IMR-90 (cell line): Measurements from ENCODE around the gene PLXNA4. TPM values are rescaled to one million over a fixed set of nuclear protein-coding genes. Genes with fewer than 3 reads are reported as not detected.

Experiments
- ATAC-seq: fragments of 200-7000 bp; cut with Tn5 transposase; 2 replicates; pipeline ENCODE4 v1.9.1; 2020; ENCODE audit warnings: low read depth, mild to moderate bottlenecking, moderate library complexity
- BruUV-seq: library from RNA; stranded (reverse); fragments of 400-500 nt; replicated peaks from 2 replicates; lab custom pipeline; 2021; lab: Mats Ljungman, UMichigan
- CTCF ChIA-PET: fragments of 300-600 bp; formaldehyde crosslinking; extraction: SDS; loops from one replicate; lab custom pipeline; 2021; ENCODE audit warnings: antibody characterized with exemption; lab: Yijun Ruan, JAX
- POLR2A ChIA-PET: fragments of 300-600 bp; sonication (Branson Sonifier 250); formaldehyde crosslinking; loops from one replicate; lab custom pipeline; 2022; ENCODE audit warnings: antibody characterized with exemption; ENCODE audit not compliant: unreplicated experiment; lab: Charles Lee
- DNase-seq: peaks from one replicate; pipeline ENCODE4 v3.0.0; 2013
- H2AFZ ChIP-seq: replicated peaks from 2 replicates; pipeline ENCODE3; 2013; ENCODE audit warnings: low read length, mild to moderate bottlenecking; ENCODE audit not compliant: poor library complexity
- H2AK5ac ChIP-seq: 2 replicates; pipeline ENCODE4 v1.6.1; 2013; ENCODE audit warnings: low read depth, low read length, inconsistent platforms
- H2AK9ac ChIP-seq: replicated peaks from 2 replicates; pipeline ENCODE3; 2013; ENCODE audit warnings: mild to moderate bottlenecking, low read depth, low read length, moderate library complexity; ENCODE audit not compliant: poor library complexity
- H2BK120ac ChIP-seq: 2 replicates; pipeline ENCODE4 v1.6.1; 2013; ENCODE audit warnings: low read depth, low read length, inconsistent platforms
- H2BK15ac ChIP-seq: 3 replicates; pipeline ENCODE4 v1.6.1; 2013; ENCODE audit warnings: low read depth, low read length, inconsistent platforms
- H2BK20ac ChIP-seq: 2 replicates; pipeline ENCODE4 v1.6.1; 2013; ENCODE audit warnings: low read depth, mild to moderate bottlenecking, inconsistent platforms, low read length, moderate library complexity
- H2BK5ac ChIP-seq: 2 replicates; pipeline ENCODE4 v1.6.1; 2013; ENCODE audit warnings: mild to moderate bottlenecking, low read depth, low read length, inconsistent platforms; ENCODE audit not compliant: poor library complexity, severe bottlenecking
- H3K14ac ChIP-seq: replicated peaks from 2 replicates; pipeline ENCODE4 v1.6.1; 2013; ENCODE audit warnings: low read depth, low read length, inconsistent platforms
- H3K18ac ChIP-seq: 2 replicates; pipeline ENCODE4 v1.6.1; 2013; ENCODE audit warnings: low read depth, low read length, control low read depth
- H3K23ac ChIP-seq: 2 replicates; pipeline ENCODE4 v1.6.1; 2013; ENCODE audit warnings: low read depth, low read length, inconsistent platforms
- H3K27ac ChIP-seq: 2 replicates; pipeline ENCODE4 v1.5.1; 2013; ENCODE audit warnings: mild to moderate bottlenecking, control low read depth, low read length; ENCODE audit not compliant: insufficient read depth
- H3K27me3 ChIP-seq: 2 replicates; pipeline ENCODE4 v1.6.1; 2013; ENCODE audit warnings: low read length; ENCODE audit not compliant: control insufficient read depth, insufficient read depth
- H3K36me3 ChIP-seq: 2 replicates; pipeline ENCODE4 v1.6.1; 2013; ENCODE audit warnings: low read length, mixed read lengths; ENCODE audit not compliant: control insufficient read depth, insufficient read depth
- H3K4ac ChIP-seq: 2 replicates; pipeline ENCODE4 v1.6.1; 2013; ENCODE audit warnings: low read depth, low read length, inconsistent platforms
- H3K4me1 ChIP-seq: 2 replicates; pipeline ENCODE4 v1.6.1; 2013; ENCODE audit warnings: low read length, mixed read lengths; ENCODE audit not compliant: control insufficient read depth, insufficient read depth
- H3K4me2 ChIP-seq: 2 replicates; pipeline ENCODE4 v1.6.1; 2013; ENCODE audit warnings: low read depth, mild to moderate bottlenecking, control low read depth, low read length, moderate library complexity
- H3K4me3 ChIP-seq: 2 replicates; pipeline ENCODE4 v1.5.1; 2013; ENCODE audit warnings: low read depth, mild to moderate bottlenecking, control low read depth, low read length, moderate library complexity; ENCODE audit not compliant: insufficient read depth
- H3K56ac ChIP-seq: 2 replicates; pipeline ENCODE4 v1.6.1; 2013; ENCODE audit warnings: low read length, inconsistent platforms; ENCODE audit not compliant: insufficient read depth; ENCODE audit errors: extremely low read depth
- H3K79me1 ChIP-seq, 2 experiments: 2 replicates each; pipeline ENCODE4 v1.6.1; 2013; ENCODE audit warnings: low read length in 2 of 2, inconsistent platforms in 1 of 2, low read depth in 1 of 2
- H3K9ac ChIP-seq: 2 replicates; pipeline ENCODE4 v1.6.1; 2013; ENCODE audit warnings: low read depth, low read length, control low read depth
- H3K9me1 ChIP-seq: 2 replicates; pipeline ENCODE4 v1.6.1; 2013; ENCODE audit warnings: low read length, inconsistent platforms; ENCODE audit not compliant: insufficient read depth
- H3K9me3 ChIP-seq: 2 replicates; pipeline ENCODE4 v1.6.1; 2013; ENCODE audit warnings: low read length; ENCODE audit not compliant: control insufficient read depth, insufficient read depth
- H4K20me1 ChIP-seq: 2 replicates; pipeline ENCODE4 v1.6.1; 2013; ENCODE audit warnings: low read length, inconsistent platforms; ENCODE audit not compliant: insufficient read depth
- H4K5ac ChIP-seq: 2 replicates; pipeline ENCODE4 v1.6.1; 2013; ENCODE audit warnings: mild to moderate bottlenecking, low read depth, low read length, control low read depth
- H4K8ac ChIP-seq, 2 experiments: 2 replicates each; pipeline ENCODE4 v1.6.1; 2013; ENCODE audit warnings: low read depth in 2 of 2, low read length in 2 of 2, control low read depth in 1 of 2, inconsistent platforms in 1 of 2
- H4K91ac ChIP-seq: 2 replicates; pipeline ENCODE4 v1.6.1; 2013; ENCODE audit warnings: low read depth, low read length, inconsistent platforms; ENCODE audit not compliant: insufficient read depth
- BHLHE40 ChIP-seq: fragments of 150-350 bp; IDR thresholded peaks from 2 replicates; pipeline ENCODE4 v1.6.1; 2016; ENCODE audit warnings: mild to moderate bottlenecking, low read depth, low read length
- CEBPB ChIP-seq: IDR thresholded peaks from 2 replicates; pipeline ENCODE4 v1.6.1; 2012; ENCODE audit warnings: low read depth, low read length, improper control_type of control experiment
- CHD1 ChIP-seq: IDR thresholded peaks from 2 replicates; pipeline ENCODE4 v1.6.1; 2012; ENCODE audit warnings: low read depth, low read length, improper control_type of control experiment
- CTCF ChIP-seq: conservative IDR thresholded peaks from 2 replicates; pipeline ENCODE4 v1.5.1; 2012; ENCODE audit warnings: mild to moderate bottlenecking, low read depth, low read length, improper control_type of control experiment
- FOS ChIP-seq: fragments of 150-350 bp; IDR thresholded peaks from 2 replicates; pipeline ENCODE4 v1.6.1; 2016; ENCODE audit warnings: low read depth, low read length
- MAZ ChIP-seq: IDR thresholded peaks from 2 replicates; pipeline ENCODE4 v1.6.1; 2012; ENCODE audit warnings: low read depth, mild to moderate bottlenecking, low read length, improper control_type of control experiment, moderate library complexity, borderline replicate concordance
- MXI1 ChIP-seq: IDR thresholded peaks from 2 replicates; pipeline ENCODE4 v1.6.1; 2012; ENCODE audit warnings: low read depth, mild to moderate bottlenecking, low read length, moderate library complexity, borderline replicate concordance
- POLR2A ChIP-seq: IDR thresholded peaks from 2 replicates; pipeline ENCODE4 v1.6.1; 2012; ENCODE audit warnings: mild to moderate bottlenecking, low read depth, low read length
- RAD21 ChIP-seq: IDR thresholded peaks from 2 replicates; pipeline ENCODE4 v1.6.1; 2012; ENCODE audit warnings: low read length, improper control_type of control experiment
- RCOR1 ChIP-seq: IDR thresholded peaks from 2 replicates; pipeline ENCODE4 v1.6.1; 2012; ENCODE audit warnings: mild to moderate bottlenecking, low read length, improper control_type of control experiment; ENCODE audit not compliant: insufficient replicate concordance
- RFX5 ChIP-seq: IDR thresholded peaks from 2 replicates; pipeline ENCODE4 v1.8.0; 2012; ENCODE audit warnings: low read depth, mild to moderate bottlenecking, low read length, moderate library complexity
- SMC3 ChIP-seq: fragments of 150-350 bp; IDR thresholded peaks from 2 replicates; pipeline ENCODE4 v1.6.1; 2016; ENCODE audit warnings: low read depth, mild to moderate bottlenecking, antibody characterized with exemption, low read length, moderate library complexity
- USF2 ChIP-seq: fragments of 150-350 bp; IDR thresholded peaks from 2 replicates; pipeline ENCODE4 v1.6.1; 2017; ENCODE audit warnings: mild to moderate bottlenecking, antibody characterized with exemption, low read length, low read depth
- WGBS, 2 experiments: methylation state at CpG; one replicate each; pipeline versions ENCODE4 v1.1.5 to v1.1.7; 2013; ENCODE audit warnings: missing lambda C conversion rate in 2 of 2; ENCODE audit not compliant: insufficient read length in 1 of 2; ENCODE audit errors: extremely low coverage in 2 of 2; 5-methylcytosine and 5-hydroxymethylcytosine counted together
- dilution Hi-C: fragments of 300-500 bp; cut with HindIII; formaldehyde crosslinking; loops from one replicate; pipeline ENCODE4 v1.14.3; 2018; ENCODE audit warnings: low sequenced_read_pairs; ENCODE audit not compliant: unreplicated experiment
- in situ Hi-C: fragments of 300-500 bp; cut with MboI; formaldehyde crosslinking; loops from 3 replicates; pipeline ENCODE4 v1.14.3; 2019; ENCODE audit warnings: low sequenced_read_pairs, inconsistent platforms, mixed read lengths
- intact Hi-C: fragments of 100-400 bp; cut with micrococcal nuclease; formaldehyde crosslinking; loops from 2 replicates; pipeline ENCODE4 v1.10.0; 2022
- polyA plus RNA-seq, 3 experiments: library from polyadenylated mRNA; depleted of rRNA; stranded (reverse); fragments of >200 nt; gene quantifications; 2 replicates each; pipeline ENCODE4 v1.2.3, GENCODE V29; 2012; ENCODE audit warnings: low replicate concordance in 1 of 3
- total RNA-seq: library from RNA; depleted of rRNA; stranded (reverse); fragments of >200 nt; gene quantifications from 2 replicates; pipeline ENCODE4 v1.2.3, GENCODE V29; 2012

The PLXNA4 gene
- total and polyA plus RNA-seq, 2 of the 4 experiments (the other 2 are of a cell fraction) = under 0.01 TPM

GRCh38 chr7:132078891-132079735 lies 497.2 kb downstream of the PLXNA4 start (continued):
- no peak for TF ChIP-seq MAZ

- Histone ChIP-seq H2BK15ac (no peak overlapping the region; the same call in 2 of the 3 replicates), H3K4ac (no peak overlapping the region), H3K9me1 (no peaks in the 10 kb centered on the region; the same call in 1 of the 2 replicates), H3K14ac (no peak overlapping the region), H4K8ac (no peak overlapping the region), H3K4me3 (no peak overlapping the region), H4K5ac (no peak overlapping the region), H2BK20ac (no peak overlapping the region), H3K23ac (no peak overlapping the region), H3K79me1 (no peaks in the 10 kb centered on the region), H3K27ac (no peak overlapping the region), H3K4me1 (peaks cover 9% of the 10 kb centered on the region), H3K27me3 (peaks cover 40% of the 10 kb centered on the region), H3K18ac (no peak overlapping the region), H3K56ac (no peak overlapping the region), H3K9ac (no peak overlapping the region), H2BK120ac (no peak overlapping the region), H3K4me2 (peak overlapping the region; percentile 16), H2AFZ (no peak overlapping the region), H2BK5ac (no peak overlapping the region), H3K36me3 (no peaks in the 10 kb centered on the region), H4K91ac (no peak overlapping the region), H2AK9ac (no peak overlapping the region), H4K20me1 (no peaks in the 10 kb centered on the region), H3K9me3 (no peaks in the 10 kb centered on the region), H2AK5ac (no peak overlapping the region)
- DNase-seq (peak; percentile 59), ATAC-seq (peak; percentile 66)
- 4% methylated on average over 4 of the region's 7 CpGs; no CpG with 5 or more reads in 1 of the 2 experiments for WGBS, 2 experiments
- in situ Hi-C loops (no loop called here), intact Hi-C loops (no loop called here), dilution Hi-C loops (no loop called here)
- ChIA-PET POLR2A (interaction anchor here (0.5 kb wide), 1 partner anchor 11 kb away, joined by 3 read pairs; no protein-coding TSS in a partner anchor), CTCF (no interaction called here)
- BruUV-seq = no TSS peak
- TF ChIP-seq RAD21 = no peak
- TF ChIP-seq POLR2A = no peak
- no peak for TF ChIP-seq RCOR1
- TF ChIP-seq BHLHE40 = no peak
- TF ChIP-seq RFX5 = no peak
- no peak for TF ChIP-seq MXI1
- no peak for TF ChIP-seq CTCF
- TF ChIP-seq CHD1 = no peak
- TF ChIP-seq USF2 = no peak
- TF ChIP-seq CEBPB = peak; percentile 77
- TF ChIP-seq SMC3 = no peak
- TF ChIP-seq FOS = 0 out of 2 replicates have a peak, but pooled peaks have one; percentile 14
Observed at GRCh38 chr7:132077971-132078685, 498.1 kb downstream of the PLXNA4 start.
